Activated T-cell treated with anti-CD3 and anti-CD28 coated beads, Interleukin-2, amount 50 U/mL, for 4 hours (primary cell): Measurements from ENCODE around the gene ANKRD37. TPM values are rescaled to one million over a fixed set of nuclear protein-coding genes. Genes with fewer than 3 reads are reported as not detected.
A peak's percentile ranks its signal among the peaks of the same experiment; 100 is the strongest.

Experiments used
- ATAC-seq, 2 donors: fragments of 200-7000 bp; cut with Tn5 transposase; one replicate each; pipeline ENCODE4 v1.10.0; 2021
- DNase-seq: peaks from one replicate; pipeline ENCODE4 v3.0.0-alpha.2; 2020
- H3K27me3 Mint-ChIP-seq: one replicate; pipeline ENCODE4 v1.8.0; 2021; ENCODE audit warnings: low read depth, mixed read lengths
- H3K36me3 Mint-ChIP-seq: one replicate; pipeline ENCODE4 v1.8.0; 2022; ENCODE audit warnings: mixed read lengths; ENCODE audit not compliant: insufficient read depth
- H3K4me1 Mint-ChIP-seq: one replicate; pipeline ENCODE4 v1.8.0; 2021; ENCODE audit warnings: low read depth, mixed read lengths
- H3K4me3 Mint-ChIP-seq: one replicate; pipeline ENCODE4 v1.8.0; 2021; ENCODE audit warnings: mild to moderate bottlenecking, moderate library complexity, mixed read lengths
- H3K9me3 Mint-ChIP-seq: one replicate; pipeline ENCODE4 v1.8.0; 2021; ENCODE audit warnings: mixed read lengths
- total RNA-seq, 3 donors: library from RNA; stranded (reverse); gene quantifications; one replicate each; pipeline ENCODE4 v1.2.1, GENCODE V29; 2021

ANKRD37 gene
- total RNA-seq, 3 donors from 2014 or later: 16.8 to 20.8 (median 20.3) TPM

GRCh38 chr4:185390941-185391340, 5.7 kb upstream of the ANKRD37 start:
- peaks cover 15% of the 10 kb centered on the region for H3K4me1 Mint-ChIP-seq
- H3K36me3 Mint-ChIP-seq: peaks cover 1% of the 10 kb centered on the region
- DNase-seq: no peak
- no peak for ATAC-seq
- H3K4me3 Mint-ChIP-seq: no peak overlapping the region
- H3K27me3 Mint-ChIP-seq: peaks cover 2% of the 10 kb centered on the region
- no peaks in the 10 kb centered on the region for H3K9me3 Mint-ChIP-seq

DNA sequence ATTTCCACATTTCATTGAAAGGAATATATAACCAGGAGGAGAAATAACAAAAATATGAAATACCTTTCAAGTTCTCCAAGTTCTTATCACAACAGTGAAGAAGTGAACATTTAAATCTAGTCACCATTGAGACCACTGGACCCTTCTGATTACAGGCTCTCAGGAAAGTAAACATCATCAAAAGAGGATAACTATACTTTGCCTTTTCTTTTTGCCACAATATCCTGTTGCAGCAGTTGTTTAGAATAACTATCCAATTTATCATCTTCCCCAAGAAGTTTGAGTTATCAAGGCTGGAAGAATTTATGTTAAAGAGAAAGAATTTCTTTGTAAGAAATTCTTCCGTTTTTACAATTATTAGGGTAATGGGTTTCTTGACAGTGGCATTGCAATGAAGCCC, 4.5 kb upstream of the ANKRD37 start:
- H3K4me3 Mint-ChIP-seq: no peak overlapping the region
- peaks cover 18% of the 10 kb centered on the region for H3K4me1 Mint-ChIP-seq
- ATAC-seq: no peak

GRCh38 chr4:185394568-185395237, 1.9 kb upstream of the ANKRD37 start:
- Mint-ChIP-seq H3K9me3 (no peaks in the 10 kb centered on the region), H3K4me3 (peak overlapping the region; percentile 87), H3K36me3 (peaks cover 5% of the 10 kb centered on the region), H3K4me1 (peaks cover 26% of the 10 kb centered on the region), H3K27me3 (no peaks in the 10 kb centered on the region)
- no peak for DNase-seq
- peak in 1 of 2 donors; percentile 9 for ATAC-seq

More for the DNA sequence above, 4.5 kb upstream of the ANKRD37 start:
- Mint-ChIP-seq H3K9me3 (no peaks in the 10 kb centered on the region), H3K27me3 (no peaks in the 10 kb centered on the region), H3K36me3 (peaks cover 1% of the 10 kb centered on the region)
- no peak for DNase-seq

GRCh38 chr4:185395238-185395955, 1.2 kb upstream of the ANKRD37 start, which contains the start of gene LRP2BP:
TSS of gene LRP2BP (minus strand) at chr4:185395924. CDS start at chr4:185378186, 17,738 bp downstream.
- H3K9me3 Mint-ChIP-seq: no peaks in the 10 kb centered on the region
- DNase-seq: no peak

GRCh38 chr4:185395956-185396723, 501 bp upstream of the ANKRD37 start:
- Mint-ChIP-seq H3K4me1 (peaks cover 26% of the 10 kb centered on the region), H3K9me3 (no peaks in the 10 kb centered on the region), H3K27me3 (no peaks in the 10 kb centered on the region), H3K4me3 (peak overlapping the region; percentile 87), H3K36me3 (peaks cover 13% of the 10 kb centered on the region)
- ATAC-seq: peak; percentile 85 to 87
- DNase-seq: peak; percentile 96

More at GRCh38 chr4:185395238-185395955, 1.2 kb upstream of the ANKRD37 start, which contains the start of gene LRP2BP:
- H3K36me3 Mint-ChIP-seq: peaks cover 11% of the 10 kb centered on the region
- no peak for ATAC-seq
- H3K4me1 Mint-ChIP-seq: peaks cover 26% of the 10 kb centered on the region
- peak within 1 kb of the TSS; percentile 87 for H3K4me3 Mint-ChIP-seq
- no peaks in the 10 kb centered on the region for H3K27me3 Mint-ChIP-seq

GRCh38 chr4:185398618-185399017, 2.0 kb downstream of the ANKRD37 start:
- no peaks in the 10 kb centered on the region for H3K27me3 Mint-ChIP-seq
- no peak for DNase-seq
- peaks cover 26% of the 10 kb centered on the region for H3K4me1 Mint-ChIP-seq
- ATAC-seq: no peak
- H3K36me3 Mint-ChIP-seq: peaks cover 21% of the 10 kb centered on the region
- no peaks in the 10 kb centered on the region for H3K9me3 Mint-ChIP-seq
- H3K4me3 Mint-ChIP-seq: no peak overlapping the region

DNA sequence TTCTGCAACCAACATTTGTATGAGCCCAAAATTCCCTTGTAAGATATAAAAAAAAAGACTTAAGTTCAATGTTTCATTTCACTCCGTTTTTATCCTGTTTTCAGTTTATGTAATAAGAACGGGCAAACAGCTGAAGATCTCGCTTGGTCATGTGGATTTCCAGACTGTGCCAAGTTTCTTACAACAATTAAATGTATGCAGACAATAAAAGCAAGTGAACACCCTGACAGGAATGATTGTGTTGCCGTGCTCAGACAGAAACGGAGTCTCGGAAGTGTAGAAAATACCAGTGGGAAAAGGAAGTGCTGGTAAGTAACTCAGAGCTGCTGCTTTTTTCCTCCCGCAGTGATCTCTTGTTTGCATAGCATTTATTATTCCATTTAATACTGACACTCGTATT, 2.8 kb downstream of the ANKRD37 start:
- Mint-ChIP-seq H3K4me3 (no peak overlapping the region), H3K27me3 (no peaks in the 10 kb centered on the region), H3K9me3 (no peaks in the 10 kb centered on the region), H3K4me1 (peaks cover 20% of the 10 kb centered on the region), H3K36me3 (peaks cover 21% of the 10 kb centered on the region)
- DNase-seq (no peak), ATAC-seq (no peak)

DNA sequence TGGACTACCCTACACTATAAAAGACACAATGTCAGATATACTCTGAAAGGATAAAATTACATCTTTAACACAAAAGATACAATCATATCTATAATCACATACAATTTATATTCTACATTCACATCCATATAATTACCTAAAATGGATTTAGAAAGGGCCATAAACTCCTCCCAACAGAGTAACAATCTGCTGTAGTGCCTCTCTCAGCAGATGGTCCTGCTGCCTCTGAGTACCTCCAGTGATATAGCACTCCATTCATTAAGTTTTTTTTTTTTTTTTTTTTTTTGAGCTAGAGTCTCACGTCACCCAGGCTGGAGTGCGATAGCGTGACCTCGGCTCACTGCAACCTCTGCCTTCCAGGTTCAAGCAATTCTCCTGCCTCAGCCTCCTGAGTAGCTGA, 7.4 kb downstream of the ANKRD37 start:
- Mint-ChIP-seq H3K4me3 (no peak overlapping the region), H3K4me1 (no peaks in the 10 kb centered on the region), H3K36me3 (peaks cover 30% of the 10 kb centered on the region), H3K27me3 (no peaks in the 10 kb centered on the region), H3K9me3 (no peaks in the 10 kb centered on the region)
- DNase-seq (no peak), ATAC-seq (no peak)

DNA sequence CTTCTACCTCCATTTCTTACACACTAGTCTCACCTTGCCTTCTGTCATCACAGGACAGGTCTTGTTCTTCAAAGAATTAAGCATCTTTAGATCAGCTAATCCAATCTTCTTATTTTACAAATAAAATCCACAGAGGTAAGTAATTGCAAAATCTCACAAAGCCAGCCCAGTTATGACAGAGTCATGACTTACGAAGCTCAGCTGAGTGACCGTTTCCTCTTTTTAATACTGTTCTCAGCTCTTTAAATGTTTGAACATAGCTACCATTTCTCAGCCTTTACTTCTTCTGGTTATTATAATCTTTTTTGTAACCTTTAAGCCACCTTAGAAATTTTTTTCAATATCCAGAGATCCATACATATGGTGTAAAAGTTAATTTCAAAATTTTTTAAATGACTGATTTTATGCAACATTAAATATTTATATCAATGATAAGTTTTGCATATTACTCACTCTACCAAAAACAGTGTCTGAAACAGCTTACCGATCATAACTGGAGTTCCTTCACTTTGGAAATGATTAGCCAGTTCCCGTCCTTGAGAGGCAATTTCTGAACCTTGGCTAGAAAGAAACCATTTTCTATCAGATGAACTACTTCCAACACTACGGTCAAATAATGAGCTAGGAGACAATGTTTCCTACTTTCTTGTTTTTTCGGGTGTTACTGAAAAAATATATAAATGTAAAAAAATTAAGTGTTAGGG, 8.8 kb downstream of the ANKRD37 start:
- DNase-seq (no peak), ATAC-seq (no peak)
- Mint-ChIP-seq H3K4me3 (no peak overlapping the region), H3K9me3 (no peaks in the 10 kb centered on the region), H3K4me1 (no peaks in the 10 kb centered on the region), H3K36me3 (peaks cover 23% of the 10 kb centered on the region), H3K27me3 (no peaks in the 10 kb centered on the region)

- no peaks in the 10 kb centered on the region for H3K9me3 Mint-ChIP-seq
- H3K4me3 Mint-ChIP-seq: no peak overlapping the region
- H3K36me3 Mint-ChIP-seq: peaks cover 15% of the 10 kb centered on the region
- DNase-seq (no peak), ATAC-seq (no peak)
- H3K4me1 Mint-ChIP-seq: no peaks in the 10 kb centered on the region
- H3K27me3 Mint-ChIP-seq: no peaks in the 10 kb centered on the region
These were observed 11.8 kb downstream of the ANKRD37 start for GRCh38 chr4:185408432-185408831.

GRCh38 chr4:185411849-185412248, 15.2 kb downstream of the ANKRD37 start:
- no peaks in the 10 kb centered on the region for H3K27me3 Mint-ChIP-seq
- DNase-seq: no peak
- ATAC-seq: no peak
- no peak overlapping the region for H3K4me3 Mint-ChIP-seq
- H3K4me1 Mint-ChIP-seq: no peaks in the 10 kb centered on the region
- H3K36me3 Mint-ChIP-seq: peaks cover 18% of the 10 kb centered on the region
- H3K9me3 Mint-ChIP-seq: no peaks in the 10 kb centered on the region

DNA sequence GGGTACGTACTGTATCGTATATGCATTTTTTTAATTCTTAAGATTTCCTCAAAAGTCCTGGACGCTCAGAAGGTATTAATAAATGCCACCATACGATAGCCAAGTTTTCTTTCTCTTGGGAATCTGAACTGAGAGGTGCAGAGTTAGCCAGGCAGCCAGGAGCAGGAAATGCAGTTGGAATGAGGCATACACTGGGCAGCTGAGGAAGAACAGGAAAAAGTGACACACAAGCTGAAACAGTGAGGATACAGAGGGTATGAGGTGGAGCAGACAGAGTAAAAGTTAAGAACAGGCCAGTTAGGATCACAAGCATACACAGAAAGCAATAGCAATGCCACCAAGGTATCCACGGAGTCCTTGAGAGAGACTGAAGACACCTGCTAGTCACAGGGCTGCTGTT, 15.8 kb downstream of the ANKRD37 start:
- H3K4me1 Mint-ChIP-seq: no peaks in the 10 kb centered on the region
- no peak overlapping the region for H3K4me3 Mint-ChIP-seq
- ATAC-seq: no peak
- H3K36me3 Mint-ChIP-seq: peaks cover 20% of the 10 kb centered on the region
- no peak for DNase-seq
- H3K9me3 Mint-ChIP-seq: no peaks in the 10 kb centered on the region
- no peaks in the 10 kb centered on the region for H3K27me3 Mint-ChIP-seq

- no peak for DNase-seq
- peaks cover 5% of the 10 kb centered on the region for H3K4me1 Mint-ChIP-seq
- H3K27me3 Mint-ChIP-seq: no peaks in the 10 kb centered on the region
- no peaks in the 10 kb centered on the region for H3K9me3 Mint-ChIP-seq
- peaks cover 33% of the 10 kb centered on the region for H3K36me3 Mint-ChIP-seq
- ATAC-seq: no peak
- no peak overlapping the region for H3K4me3 Mint-ChIP-seq
These were observed 20.3 kb downstream of the ANKRD37 start for GRCh38 chr4:185416955-185417354.
